ENCODE results near the gene EFNB2.

EFNB2 gene

DNA sequence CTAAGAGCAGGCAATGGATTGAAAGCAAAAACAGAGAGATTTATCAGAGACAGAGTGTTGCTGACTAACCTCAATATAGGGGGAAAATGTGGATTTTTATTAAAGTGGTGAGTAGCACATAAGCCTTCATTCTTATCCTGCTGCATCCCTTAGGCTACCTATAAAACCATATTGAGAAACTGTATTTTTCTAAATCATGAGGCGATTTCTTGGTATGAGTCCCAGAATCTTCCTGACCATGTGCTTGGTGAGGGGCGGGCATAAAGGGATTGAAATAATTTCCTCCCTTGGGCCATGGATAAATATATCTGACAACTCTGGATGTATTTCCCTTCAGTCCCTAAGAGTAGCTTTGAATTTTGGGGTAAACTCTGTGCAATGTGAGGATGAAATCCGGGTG is 72.8 kb downstream of the EFNB2 start:
- TF ChIP-seq, protein P1, sequence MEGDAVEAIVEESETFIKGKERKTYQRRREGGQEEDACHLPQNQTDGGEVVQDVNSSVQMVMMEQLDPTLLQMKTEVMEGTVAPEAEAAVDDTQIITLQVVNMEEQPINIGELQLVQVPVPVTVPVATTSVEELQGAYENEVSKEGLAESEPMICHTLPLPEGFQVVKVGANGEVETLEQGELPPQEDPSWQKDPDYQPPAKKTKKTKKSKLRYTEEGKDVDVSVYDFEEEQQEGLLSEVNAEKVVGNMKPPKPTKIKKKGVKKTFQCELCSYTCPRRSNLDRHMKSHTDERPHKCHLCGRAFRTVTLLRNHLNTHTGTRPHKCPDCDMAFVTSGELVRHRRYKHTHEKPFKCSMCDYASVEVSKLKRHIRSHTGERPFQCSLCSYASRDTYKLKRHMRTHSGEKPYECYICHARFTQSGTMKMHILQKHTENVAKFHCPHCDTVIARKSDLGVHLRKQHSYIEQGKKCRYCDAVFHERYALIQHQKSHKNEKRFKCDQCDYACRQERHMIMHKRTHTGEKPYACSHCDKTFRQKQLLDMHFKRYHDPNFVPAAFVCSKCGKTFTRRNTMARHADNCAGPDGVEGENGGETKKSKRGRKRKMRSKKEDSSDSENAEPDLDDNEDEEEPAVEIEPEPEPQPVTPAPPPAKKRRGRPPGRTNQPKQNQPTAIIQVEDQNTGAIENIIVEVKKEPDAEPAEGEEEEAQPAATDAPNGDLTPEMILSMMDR (conservative IDR thresholded peaks at IDR 0.05), result no peak
- H3K27ac ChIP-seq, result no peak overlapping the region

- no peak overlapping the region for H3K27ac ChIP-seq
- TF ChIP-seq, protein P1 (conservative IDR thresholded peaks at IDR 0.05), result no peak
These were observed 79.7 kb downstream of the EFNB2 start for GRCh38 chr13:106455777-106456176.

DNA sequence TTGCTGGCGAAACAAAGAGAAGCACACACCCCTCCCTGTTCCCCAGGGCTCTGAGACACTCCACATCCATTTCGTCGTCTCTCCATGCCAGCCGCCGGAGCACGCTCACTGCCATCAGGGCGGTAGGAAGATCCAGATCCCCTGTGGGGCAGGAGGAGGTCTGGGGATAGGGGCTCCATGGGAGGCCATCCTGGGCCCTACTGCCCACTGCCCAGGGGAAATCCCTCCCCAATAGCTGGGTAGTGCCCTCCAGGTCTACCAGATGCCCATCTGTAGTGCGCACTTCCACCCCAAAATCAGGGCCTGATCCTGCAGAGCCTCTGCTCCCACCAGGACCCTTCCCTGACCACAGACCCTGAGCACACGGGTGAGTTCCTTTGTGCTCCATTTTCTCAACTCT is 80.3 kb downstream of the EFNB2 start:
- TF ChIP-seq, protein P1 (conservative IDR thresholded peaks at IDR 0.05), result no peak
- no peak overlapping the region for H3K27ac ChIP-seq

- no peak overlapping the region for H3K27ac ChIP-seq
- TF ChIP-seq, protein P1 (conservative IDR thresholded peaks at IDR 0.05), result no peak
These were observed 82.4 kb downstream of the EFNB2 start for GRCh38 chr13:106453101-106453500.

- no peak overlapping the region for H3K27ac ChIP-seq
These were observed 84.5 kb downstream of the EFNB2 start for GRCh38 chr13:106450991-106451390.

DNA sequence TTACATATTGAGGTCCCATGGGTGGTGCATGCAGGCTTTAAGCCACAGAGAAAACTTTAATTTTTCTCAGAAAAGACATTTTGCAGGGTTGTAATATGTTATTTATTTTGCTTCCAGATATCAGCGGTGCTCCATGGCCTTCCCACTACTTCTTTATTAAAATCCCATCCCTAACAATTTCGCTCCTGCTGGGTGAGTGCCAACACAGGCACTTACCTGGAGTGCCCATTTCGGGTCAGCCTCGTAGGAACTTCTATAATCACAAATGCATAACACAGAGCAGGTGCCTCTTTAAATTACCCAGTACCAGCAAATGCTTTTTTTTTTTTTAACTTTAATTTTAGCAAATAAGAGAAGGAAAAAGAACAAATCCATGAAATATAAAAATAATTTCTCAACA is 86.4 kb downstream of the EFNB2 start:
- H3K27ac ChIP-seq, result no peak overlapping the region
- TF ChIP-seq, protein P1 (conservative IDR thresholded peaks at IDR 0.05), result no peak

More at GRCh38 chr13:106450991-106451390, 84.5 kb downstream of the EFNB2 start:
- TF ChIP-seq, protein P1 (conservative IDR thresholded peaks at IDR 0.05), result no peak

DNA sequence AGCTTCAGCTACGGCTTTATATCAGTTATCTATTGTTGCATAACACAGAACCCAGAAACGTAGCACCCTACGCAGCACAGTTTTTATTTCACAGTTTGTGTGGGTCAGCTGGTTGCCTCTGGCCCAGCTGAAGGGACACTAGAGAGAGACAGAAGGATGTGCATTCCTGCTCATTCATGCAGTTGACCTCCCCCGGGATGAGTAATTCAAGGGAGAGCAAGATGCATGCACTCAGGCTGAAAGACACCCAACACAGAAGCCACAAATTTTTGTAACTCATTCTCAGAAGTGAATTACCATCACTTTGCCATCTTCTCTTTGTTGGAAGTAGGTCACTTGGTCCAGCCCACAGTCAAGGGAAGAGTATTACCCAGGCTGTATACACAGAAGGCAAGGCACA is 89.5 kb downstream of the EFNB2 start:
- no peak overlapping the region for H3K27ac ChIP-seq
- TF ChIP-seq, protein P1 (conservative IDR thresholded peaks at IDR 0.05), result no peak
